HepG2 (cell line): ENCODE data around the gene MTUS2. TPM values are rescaled to one million over a fixed set of nuclear protein-coding genes. Genes with fewer than 3 reads are reported as not detected.

Source experiments
- ATAC-seq: fragments of 200-7000 bp; cut with Tn5 transposase; 3 replicates; pipeline ENCODE4 v1.9.1; 2020; ENCODE audit warnings: mild to moderate bottlenecking, moderate library complexity
- BruUV-seq: library from RNA; stranded (reverse); fragments of 400-500 nt; replicated peaks from 2 replicates; lab custom pipeline; 2021; lab: Mats Ljungman, UMichigan
- CTCF ChIA-PET: fragments of 300-600 bp; formaldehyde crosslinking; extraction: SDS; loops from one replicate; lab custom pipeline; 2021; ENCODE audit warnings: low total read pairs, inconsistent platforms, low intra/inter-chr PET ratio; lab: Yijun Ruan, JAX
- POLR2A ChIA-PET: fragments of 350-600 bp; sonication (Branson Sonifier 250); formaldehyde crosslinking; loops from one replicate; lab custom pipeline; 2020; ENCODE audit warnings: antibody characterized with exemption, inconsistent platforms; lab: Yijun Ruan, JAX
- DNase-seq: peaks from one replicate; pipeline ENCODE4 v3.0.0-alpha.2; 2015; ENCODE audit warnings: low spot score
- FAIRE-seq: peaks from 3 replicates; lab custom pipeline; 2011; peaks lifted over from hg19 to GRCh38; lab: Jason Lieb, UNC
- H2AFZ ChIP-seq: one replicate; pipeline ENCODE4 v1.6.1; 2011; ENCODE audit warnings: low read length, inconsistent platforms
- H3K27ac ChIP-seq: fragments of 300-600 bp; 3 replicates; pipeline ENCODE4 v1.8.0; 2011; ENCODE audit warnings: mixed run types, mild to moderate bottlenecking, mixed read lengths, low read length, inconsistent platforms; ENCODE audit not compliant: insufficient read depth; ENCODE audit errors: extremely low read length
- H3K27me3 ChIP-seq, 2 experiments: fragments of 200-600 bp in 1 of 2; 2 replicates in 1 of 2; 3 replicates in 1 of 2; pipeline versions ENCODE4 v1.6.0 to v1.8.0; 2011; ENCODE audit warnings: low read length in 2 of 2, mild to moderate bottlenecking in 2 of 2, moderate library complexity in 2 of 2, inconsistent platforms in 1 of 2; ENCODE audit not compliant: insufficient read depth in 2 of 2, control insufficient read depth in 1 of 2
- H3K36me3 ChIP-seq, 2 experiments: fragments of 200-600 bp in 1 of 2; replicated peaks in 1 of 2; 2 replicates in 1 of 2; 3 replicates in 1 of 2; pipeline versions ENCODE4 v1.5.1 to v1.8.0; 2011; ENCODE audit warnings: low read length in 2 of 2, inconsistent platforms in 1 of 2; ENCODE audit not compliant: insufficient read depth in 2 of 2, control insufficient read depth in 1 of 2
- H3K4me1 ChIP-seq: 2 replicates; pipeline ENCODE4 v1.5.1; 2012; ENCODE audit warnings: low read length, inconsistent platforms; ENCODE audit not compliant: insufficient read depth
- H3K4me2 ChIP-seq: 2 replicates; pipeline ENCODE4 v1.6.0; 2011; ENCODE audit warnings: low read depth, low read length, inconsistent platforms
- H3K4me3 ChIP-seq, 3 experiments: fragments of 200-600 bp in 1 of 3; sonication (generic), shearing (Covaris generic) in 1 of 3; replicated peaks in 1 of 3; 2 replicates each; pipeline ENCODE4 v1.5.1; 2011 to 2016; ENCODE audit warnings: low read length in 3 of 3, inconsistent platforms in 2 of 3, low read depth in 2 of 3, mild to moderate bottlenecking in 2 of 3, control low read depth in 1 of 3, mixed read lengths in 1 of 3; ENCODE audit not compliant: insufficient read depth in 1 of 3
- H3K79me2 ChIP-seq: one replicate; pipeline ENCODE4 v1.6.1; 2011; ENCODE audit warnings: low read length, inconsistent platforms; ENCODE audit not compliant: insufficient read depth
- H3K9ac ChIP-seq: 2 replicates; pipeline ENCODE4 v1.6.0; 2011; ENCODE audit warnings: mild to moderate bottlenecking, low read depth, low read length, inconsistent platforms; ENCODE audit not compliant: insufficient read depth
- H3K9me3 ChIP-seq: 2 replicates; pipeline ENCODE4 v1.5.1; 2012; ENCODE audit warnings: mild to moderate bottlenecking, low read length
- H4K20me1 ChIP-seq: 2 replicates; pipeline ENCODE4 v1.6.0; 2011; ENCODE audit warnings: inconsistent platforms, mild to moderate bottlenecking, low read length, moderate library complexity; ENCODE audit not compliant: insufficient read depth
- HCFC1 ChIP-seq: fragments of 150-350 bp; IDR thresholded peaks from 2 replicates; pipeline ENCODE4 v1.6.1; 2014; ENCODE audit warnings: low read depth, low read length
- HOXA3 ChIP-seq: sonication (generic); formaldehyde crosslinking; IDR thresholded peaks from 2 replicates; pipeline ENCODE4 v1.5.0; 2020; ENCODE audit warnings: missing genetic modification reagents
- MYNN ChIP-seq: sonication (generic); formaldehyde crosslinking; IDR thresholded peaks from 2 replicates; pipeline ENCODE4 v1.4.0; 2020; ENCODE audit warnings: mild to moderate bottlenecking, low read depth, missing genetic modification reagents
- NFE2 ChIP-seq: sonication (generic); formaldehyde crosslinking; IDR thresholded peaks from 2 replicates; pipeline ENCODE4 v1.4.0; 2020; ENCODE audit warnings: missing genetic modification reagents
- ZNF136 ChIP-seq: sonication (generic); formaldehyde crosslinking; IDR thresholded peaks from 2 replicates; pipeline ENCODE4 v1.8.1; 2022; ENCODE audit warnings: low read depth, mild to moderate bottlenecking, moderate library complexity, missing genetic modification reagents
- ZNF570 ChIP-seq: sonication (generic); formaldehyde crosslinking; IDR thresholded peaks from 2 replicates; pipeline ENCODE4 v1.4.0; 2020; ENCODE audit warnings: mild to moderate bottlenecking, missing genetic modification reagents, borderline replicate concordance
- WGBS: methylation state at CpG from one replicate; pipeline ENCODE4 v1.1.6; 2017; ENCODE audit warnings: low lambda C conversion rate; 5-methylcytosine and 5-hydroxymethylcytosine counted together
- in situ Hi-C: cut with HindIII; loops from 2 replicates; pipeline ENCODE4 v1.10.0; 2017; ENCODE audit warnings: low pct_unique_long_range_greater_than_20kb; ENCODE audit not compliant: extremely low pct_ligation_motif_present
- intact Hi-C: fragments of 100-400 bp; cut with micrococcal nuclease; formaldehyde crosslinking; loops from one replicate; pipeline ENCODE4 v1.10.0; 2022; ENCODE audit not compliant: unreplicated experiment
- polyA plus RNA-seq, 8 experiments: library from polyadenylated mRNA; depleted of rRNA in 3 of 8; stranded (reverse) in 7 of 8; unstranded in 1 of 8; fragments of >200 nt; fragmentation: Illumina TruSeq in 4 of 8; extraction: Trizol in 4 of 8; gene quantifications; 2 replicates each; pipeline versions ENCODE4 v1.2.1 to v1.2.3, GENCODE V29; 2011 to 2016; ENCODE audit warnings: low read depth in 4 of 8, missing spikeins in 1 of 8, mixed read lengths in 1 of 8; ENCODE audit not compliant: insufficient read depth in 1 of 8
- total RNA-seq, 5 experiments: library from RNA; depleted of rRNA; stranded (reverse); fragments of >200 nt; fragmentation: Illumina TruSeq; extraction: Trizol; gene quantifications; 2 replicates each; pipeline ENCODE4 v1.2.3, GENCODE V29; 2016; ENCODE audit warnings: low read depth in 1 of 5
- TF ChIP-seq, protein P1 (sequence below): sonication (generic); formaldehyde crosslinking; IDR thresholded peaks from 2 replicates; pipeline ENCODE4 v1.8.0; 2023; ENCODE audit warnings: mild to moderate bottlenecking, missing genetic modification reagents
- TF ChIP-seq, protein P2 (sequence below): sonication (generic); formaldehyde crosslinking; IDR thresholded peaks from 2 replicates; pipeline ENCODE4 v1.8.1; 2023; ENCODE audit warnings: mild to moderate bottlenecking, missing genetic modification reagents
- TF ChIP-seq, protein P3 (sequence below): IDR thresholded peaks from 2 replicates; pipeline ENCODE4 v1.6.1; 2018; ENCODE audit warnings: missing genetic modification reagents
- TF ChIP-seq, protein P4 (sequence below): sonication (generic); formaldehyde crosslinking; IDR thresholded peaks from 2 replicates; pipeline ENCODE4 v1.4.0; 2020; ENCODE audit warnings: mild to moderate bottlenecking, missing genetic modification reagents

MTUS2 gene
- total and polyA plus RNA-seq, 2 of the 13 experiments (the other 11 are each of a cell fraction or from before 2014, with no cell fraction given): not detected

DNA sequence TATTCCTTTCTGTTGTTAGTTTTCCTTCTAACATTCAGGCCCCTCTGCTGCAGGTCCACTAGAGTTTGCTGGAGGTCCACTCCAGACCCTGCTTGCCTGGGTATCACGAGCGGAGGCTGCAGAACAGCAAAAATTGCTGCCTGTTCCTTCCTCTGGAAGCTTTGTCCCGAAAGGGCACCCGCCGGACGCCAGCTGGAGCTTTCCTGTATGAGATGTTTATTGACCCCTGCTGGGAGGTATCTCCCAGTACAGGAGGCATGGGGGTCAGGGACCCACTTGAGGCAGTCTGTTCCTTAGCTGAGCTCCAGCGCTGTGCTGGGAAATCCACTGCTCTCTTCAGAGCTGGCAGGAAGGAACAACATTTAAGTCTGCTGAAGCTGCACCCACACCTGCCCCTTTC is 516.2 kb downstream of the MTUS2 start:
- Histone ChIP-seq H3K27me3 (no peaks in the 10 kb centered on the region), H3K9me3 (peaks cover 4% of the 10 kb centered on the region; the same call in 1 of the 2 replicates), H3K4me3 (no peak overlapping the region), H4K20me1 (no peaks in the 10 kb centered on the region), H2AFZ (no peak overlapping the region), H3K27ac (no peak overlapping the region), H3K79me2 (no peaks in the 10 kb centered on the region), H3K4me2 (no peak overlapping the region), H3K36me3 (no peaks in the 10 kb centered on the region), H3K4me1 (no peaks in the 10 kb centered on the region), H3K9ac (no peak overlapping the region)
- no peak for ATAC-seq
- no peak for DNase-seq
- no TSS peak for BruUV-seq
- no peak for FAIRE-seq
- 14% methylated on average over 6 of the region's 7 CpGs for WGBS
- in situ Hi-C loops: no loop called here
- TF ChIP-seq, protein P1, sequence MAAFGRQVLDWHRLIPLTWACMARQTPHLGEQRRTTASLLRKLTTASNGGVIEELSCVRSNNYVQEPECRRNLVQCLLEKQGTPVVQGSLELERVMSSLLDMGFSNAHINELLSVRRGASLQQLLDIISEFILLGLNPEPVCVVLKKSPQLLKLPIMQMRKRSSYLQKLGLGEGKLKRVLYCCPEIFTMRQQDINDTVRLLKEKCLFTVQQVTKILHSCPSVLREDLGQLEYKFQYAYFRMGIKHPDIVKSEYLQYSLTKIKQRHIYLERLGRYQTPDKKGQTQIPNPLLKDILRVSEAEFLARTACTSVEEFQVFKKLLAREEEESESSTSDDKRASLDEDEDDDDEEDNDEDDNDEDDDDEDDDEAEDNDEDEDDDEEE (CRISPR knock-in tag): no peak
- TF ChIP-seq HCFC1: no peak
- no peak for TF ChIP-seq ZNF570 (CRISPR knock-in tag)
- TF ChIP-seq MYNN: no peak
- CTCF ChIA-PET: no interaction called here
- POLR2A ChIA-PET: no interaction called here
- intact Hi-C loops: no loop called here

DNA sequence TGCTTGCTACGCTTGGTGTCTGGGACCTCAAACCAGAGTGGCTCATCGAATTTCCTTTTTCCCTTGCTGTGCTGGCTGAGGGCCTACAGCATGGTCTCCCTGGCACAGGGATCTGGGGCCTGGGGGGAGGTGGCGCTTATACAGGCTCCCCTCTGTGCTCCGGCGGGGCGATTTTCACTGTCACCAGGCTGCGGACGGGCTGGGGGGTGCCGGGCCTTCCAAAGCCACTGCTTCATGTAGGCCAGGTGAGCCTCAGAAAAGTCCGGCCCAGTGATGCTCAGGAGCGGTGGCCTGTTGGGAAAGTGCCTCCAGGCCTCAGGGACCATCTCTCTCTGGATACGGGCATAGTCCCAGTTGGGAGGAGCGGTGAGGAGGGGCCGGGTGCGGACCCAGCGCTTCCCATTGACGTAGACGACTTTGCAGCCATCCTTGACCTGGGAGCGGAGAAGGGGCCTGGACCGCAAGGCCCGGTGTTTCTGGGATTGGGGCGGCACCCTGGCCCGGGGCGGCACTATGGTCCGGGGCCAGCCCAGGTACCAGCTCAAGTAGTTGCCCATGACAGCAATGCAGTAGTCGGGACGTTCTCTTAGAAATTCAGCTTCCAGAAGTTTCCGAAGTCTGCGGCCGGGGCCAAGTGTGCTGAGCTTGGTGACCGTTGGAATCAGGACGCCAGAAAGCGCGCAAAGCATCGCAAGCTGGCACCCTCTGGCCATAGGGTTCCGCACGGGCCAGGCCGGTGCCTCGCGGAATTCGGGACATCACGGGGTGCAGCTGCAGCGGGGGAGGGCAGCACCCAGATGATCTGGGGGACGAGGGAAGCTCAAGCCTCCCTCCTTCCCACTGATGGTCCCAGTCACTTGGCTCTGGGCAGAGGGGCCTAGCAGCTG is 519.5 kb downstream of the MTUS2 start:
- no peak overlapping the region for H3K9ac ChIP-seq
- H3K36me3 ChIP-seq: no peaks in the 10 kb centered on the region
- H3K27me3 ChIP-seq: no peaks in the 10 kb centered on the region
- FAIRE-seq: no peak
- H4K20me1 ChIP-seq: no peaks in the 10 kb centered on the region
- in situ Hi-C loops: no loop called here
- no peak overlapping the region for H3K27ac ChIP-seq
- no peak for ATAC-seq
- H2AFZ ChIP-seq: no peak overlapping the region
- H3K9me3 ChIP-seq: peaks cover under 1% of the 10 kb centered on the region; the same call in 1 of the 2 replicates
- H3K4me2 ChIP-seq: no peak overlapping the region
- ChIA-PET POLR2A (no interaction called here), CTCF (no interaction called here)
- no peak overlapping the region for H3K4me3 ChIP-seq
- no peaks in the 10 kb centered on the region for H3K4me1 ChIP-seq
- 28% methylated on average over 6 of the region's 44 CpGs for WGBS
- H3K79me2 ChIP-seq: no peaks in the 10 kb centered on the region
- intact Hi-C loops: no loop called here
- DNase-seq: no peak
- BruUV-seq: no TSS peak
- TF ChIP-seq, protein P2, sequence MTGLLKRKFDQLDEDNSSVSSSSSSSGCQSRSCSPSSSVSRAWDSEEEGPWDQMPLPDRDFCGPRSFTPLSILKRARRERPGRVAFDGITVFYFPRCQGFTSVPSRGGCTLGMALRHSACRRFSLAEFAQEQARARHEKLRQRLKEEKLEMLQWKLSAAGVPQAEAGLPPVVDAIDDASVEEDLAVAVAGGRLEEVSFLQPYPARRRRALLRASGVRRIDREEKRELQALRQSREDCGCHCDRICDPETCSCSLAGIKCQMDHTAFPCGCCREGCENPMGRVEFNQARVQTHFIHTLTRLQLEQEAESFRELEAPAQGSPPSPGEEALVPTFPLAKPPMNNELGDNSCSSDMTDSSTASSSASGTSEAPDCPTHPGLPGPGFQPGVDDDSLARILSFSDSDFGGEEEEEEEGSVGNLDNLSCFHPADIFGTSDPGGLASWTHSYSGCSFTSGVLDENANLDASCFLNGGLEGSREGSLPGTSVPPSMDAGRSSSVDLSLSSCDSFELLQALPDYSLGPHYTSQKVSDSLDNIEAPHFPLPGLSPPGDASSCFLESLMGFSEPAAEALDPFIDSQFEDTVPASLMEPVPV (CRISPR knock-in tag): no peak
- TF ChIP-seq ZNF136 (no peak), HOXA3 (no peak), NFE2 (CRISPR knock-in tag) (no peak)
- TF ChIP-seq, protein P3, sequence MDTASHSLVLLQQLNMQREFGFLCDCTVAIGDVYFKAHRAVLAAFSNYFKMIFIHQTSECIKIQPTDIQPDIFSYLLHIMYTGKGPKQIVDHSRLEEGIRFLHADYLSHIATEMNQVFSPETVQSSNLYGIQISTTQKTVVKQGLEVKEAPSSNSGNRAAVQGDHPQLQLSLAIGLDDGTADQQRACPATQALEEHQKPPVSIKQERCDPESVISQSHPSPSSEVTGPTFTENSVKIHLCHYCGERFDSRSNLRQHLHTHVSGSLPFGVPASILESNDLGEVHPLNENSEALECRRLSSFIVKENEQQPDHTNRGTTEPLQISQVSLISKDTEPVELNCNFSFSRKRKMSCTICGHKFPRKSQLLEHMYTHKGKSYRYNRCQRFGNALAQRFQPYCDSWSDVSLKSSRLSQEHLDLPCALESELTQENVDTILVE (CRISPR knock-in tag): no peak
- TF ChIP-seq, protein P4, sequence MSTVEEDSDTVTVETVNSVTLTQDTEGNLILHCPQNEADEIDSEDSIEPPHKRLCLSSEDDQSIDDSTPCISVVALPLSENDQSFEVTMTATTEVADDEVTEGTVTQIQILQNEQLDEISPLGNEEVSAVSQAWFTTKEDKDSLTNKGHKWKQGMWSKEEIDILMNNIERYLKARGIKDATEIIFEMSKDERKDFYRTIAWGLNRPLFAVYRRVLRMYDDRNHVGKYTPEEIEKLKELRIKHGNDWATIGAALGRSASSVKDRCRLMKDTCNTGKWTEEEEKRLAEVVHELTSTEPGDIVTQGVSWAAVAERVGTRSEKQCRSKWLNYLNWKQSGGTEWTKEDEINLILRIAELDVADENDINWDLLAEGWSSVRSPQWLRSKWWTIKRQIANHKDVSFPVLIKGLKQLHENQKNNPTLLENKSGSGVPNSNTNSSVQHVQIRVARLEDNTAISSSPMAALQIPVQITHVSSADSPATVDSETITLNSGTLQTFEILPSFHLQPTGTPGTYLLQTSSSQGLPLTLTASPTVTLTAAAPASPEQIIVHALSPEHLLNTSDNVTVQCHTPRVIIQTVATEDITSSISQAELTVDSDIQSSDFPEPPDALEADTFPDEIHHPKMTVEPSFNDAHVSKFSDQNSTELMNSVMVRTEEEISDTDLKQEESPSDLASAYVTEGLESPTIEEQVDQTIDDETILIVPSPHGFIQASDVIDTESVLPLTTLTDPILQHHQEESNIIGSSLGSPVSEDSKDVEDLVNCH (CRISPR knock-in tag): no peak
